WTC11 (cell line): ENCODE results near the gene PKP1. TPM values are rescaled to one million over a fixed set of nuclear protein-coding genes. Genes with fewer than 3 reads are reported as not detected.

Experiments
- ATAC-seq: fragments of 200-7000 bp; cut with Tn5 transposase; 2 replicates; pipeline ENCODE4 v1.10.0; 2021; ENCODE audit warnings: mild to moderate bottlenecking, moderate library complexity
- CTCF ChIA-PET: fragments of 300-600 bp; sonication (Branson Sonifier 250); formaldehyde crosslinking; loops from one replicate; lab custom pipeline; 2021; ENCODE audit warnings: antibody characterized with exemption; lab: Charles Lee
- POLR2A ChIA-PET: fragments of 350-600 bp; sonication (Branson Sonifier 250); formaldehyde crosslinking; loops from one replicate; lab custom pipeline; 2021; ENCODE audit warnings: antibody characterized with exemption; lab: Charles Lee
- DNase-seq: peaks from one replicate; pipeline ENCODE4 v3.0.0; 2021; ENCODE audit warnings: low spot score
- H3K27ac Mint-ChIP-seq: 2 replicates; pipeline ENCODE4 v1.8.0; 2021; ENCODE audit warnings: mixed read lengths
- H3K27me3 Mint-ChIP-seq: 2 replicates; pipeline ENCODE4 v1.8.0; 2021; ENCODE audit warnings: low read depth, mild to moderate bottlenecking, moderate library complexity, mixed read lengths
- H3K36me3 Mint-ChIP-seq: 2 replicates; pipeline ENCODE4 v1.8.0; 2021; ENCODE audit warnings: mixed read lengths
- H3K4me1 Mint-ChIP-seq: 2 replicates; pipeline ENCODE4 v1.8.0; 2022; ENCODE audit warnings: mixed read lengths
- H3K4me3 Mint-ChIP-seq: 2 replicates; pipeline ENCODE4 v1.8.0; 2021; ENCODE audit warnings: mild to moderate bottlenecking, moderate library complexity, mixed read lengths
- H3K9me3 Mint-ChIP-seq: 2 replicates; pipeline ENCODE4 v1.8.0; 2021; ENCODE audit warnings: mixed read lengths
- ATF1 ChIP-seq: sonication (generic); formaldehyde crosslinking; IDR thresholded peaks from 2 replicates; pipeline ENCODE4 v1.8.1; 2023; ENCODE audit warnings: mild to moderate bottlenecking, moderate library complexity, missing genetic modification reagents
- CBFB ChIP-seq: sonication (generic); formaldehyde crosslinking; IDR thresholded peaks from 2 replicates; pipeline ENCODE4 v1.8.1; 2022; ENCODE audit warnings: mild to moderate bottlenecking, low read depth, missing genetic modification reagents
- CREB1 ChIP-seq: sonication (generic); formaldehyde crosslinking; IDR thresholded peaks from 2 replicates; pipeline ENCODE4 v1.8.0; 2023; ENCODE audit warnings: mild to moderate bottlenecking, missing genetic modification reagents
- CREM ChIP-seq: sonication (generic); formaldehyde crosslinking; IDR thresholded peaks from 2 replicates; pipeline ENCODE4 v1.8.1; 2022; ENCODE audit warnings: mild to moderate bottlenecking, missing genetic modification reagents, moderate library complexity
- ESRRA ChIP-seq: sonication (generic); formaldehyde crosslinking; IDR thresholded peaks from 2 replicates; pipeline ENCODE4 v1.8.1; 2022; ENCODE audit warnings: mild to moderate bottlenecking, missing genetic modification reagents, borderline replicate concordance
- NFYB ChIP-seq: sonication (generic); formaldehyde crosslinking; conservative IDR thresholded peaks from 2 replicates; pipeline ENCODE4 v1.8.0; 2022; ENCODE audit warnings: low read depth, missing genetic modification reagents
- ZBTB21 ChIP-seq: sonication (generic); formaldehyde crosslinking; IDR thresholded peaks from 2 replicates; pipeline ENCODE4 v1.8.1; 2023; ENCODE audit warnings: mild to moderate bottlenecking, missing genetic modification reagents, borderline replicate concordance
- ZNF219 ChIP-seq: sonication (generic); formaldehyde crosslinking; IDR thresholded peaks from 2 replicates; pipeline ENCODE4 v1.8.0; 2023; ENCODE audit warnings: missing genetic modification reagents, mild to moderate bottlenecking, borderline replicate concordance
- ZNF396 ChIP-seq: fragments of 250-450 bp; sonication (Bioruptor Pico); IDR thresholded peaks from 2 replicates; pipeline ENCODE4 v1.8.0; 2021; ENCODE audit warnings: mild to moderate bottlenecking, moderate library complexity, borderline replicate concordance
- total RNA-seq: library from RNA; stranded (reverse); gene quantifications from 3 replicates; pipeline ENCODE4 v1.2.3, GENCODE V29; 2021
- TF ChIP-seq, protein P1 (sequence below): sonication (generic); formaldehyde crosslinking; IDR thresholded peaks from 2 replicates; pipeline ENCODE4 v1.8.1; 2023; ENCODE audit warnings: mild to moderate bottlenecking, missing genetic modification reagents, moderate library complexity
- TF ChIP-seq, protein P2 (sequence below): fragments of 250-450 bp; sonication (Bioruptor Pico); IDR thresholded peaks from 2 replicates; pipeline ENCODE4 v2.1.2; 2022; ENCODE audit warnings: mild to moderate bottlenecking, moderate library complexity
- TF ChIP-seq, protein P3 (sequence below): sonication (generic); formaldehyde crosslinking; IDR thresholded peaks from 2 replicates; pipeline ENCODE4 v1.8.1; 2023; ENCODE audit warnings: mild to moderate bottlenecking, moderate library complexity, missing genetic modification reagents
- TF ChIP-seq, protein P4 (sequence below): sonication (generic); formaldehyde crosslinking; IDR thresholded peaks from 2 replicates; pipeline ENCODE4 v1.8.1; 2023; ENCODE audit warnings: mild to moderate bottlenecking, missing genetic modification reagents
- TF ChIP-seq, protein P5 (sequence below): sonication (generic); formaldehyde crosslinking; IDR thresholded peaks from 2 replicates; pipeline ENCODE4 v1.8.0; 2023; ENCODE audit warnings: mild to moderate bottlenecking, missing genetic modification reagents
- TF ChIP-seq, protein P6 (sequence below): fragments of 250-450 bp; sonication (Bioruptor Pico); IDR thresholded peaks from 2 replicates; pipeline ENCODE4 v1.9.0; 2021; ENCODE audit warnings: mild to moderate bottlenecking
- TF ChIP-seq, protein P7 (sequence below): sonication (generic); formaldehyde crosslinking; IDR thresholded peaks from 2 replicates; pipeline ENCODE4 v1.8.1; 2022; ENCODE audit warnings: missing genetic modification reagents, borderline replicate concordance

The PKP1 gene
- total RNA-seq, 1 experiment from 2014 or later: 0.24 TPM

DNA sequence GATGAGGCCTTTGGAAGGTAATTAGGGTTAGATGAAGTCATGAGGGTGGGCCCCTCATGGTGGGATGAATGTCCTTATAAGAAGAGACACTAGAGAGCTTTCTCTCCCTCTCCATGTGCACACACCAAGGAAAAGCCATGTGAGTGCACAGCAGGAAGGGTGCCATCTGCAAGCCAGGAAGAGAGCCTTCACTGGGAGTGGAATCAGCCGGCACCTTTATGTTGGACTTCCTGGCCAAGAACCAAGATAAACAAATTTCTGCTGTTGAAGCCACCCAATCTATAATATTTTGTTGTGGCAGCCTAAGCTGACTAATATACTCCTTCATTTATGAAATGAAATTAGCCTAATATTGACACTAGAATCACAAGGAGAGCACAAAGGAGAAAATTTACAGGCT, 38.2 kb upstream of the PKP1 start:
- POLR2A ChIA-PET: no interaction called here
- TF ChIP-seq ATF1 (CRISPR knock-in tag) (no peak), ZNF396 (CRISPR knock-in tag) (no peak), NFYB (CRISPR knock-in tag) (no peak), ZNF219 (CRISPR knock-in tag) (no peak)
- TF ChIP-seq, protein P1, sequence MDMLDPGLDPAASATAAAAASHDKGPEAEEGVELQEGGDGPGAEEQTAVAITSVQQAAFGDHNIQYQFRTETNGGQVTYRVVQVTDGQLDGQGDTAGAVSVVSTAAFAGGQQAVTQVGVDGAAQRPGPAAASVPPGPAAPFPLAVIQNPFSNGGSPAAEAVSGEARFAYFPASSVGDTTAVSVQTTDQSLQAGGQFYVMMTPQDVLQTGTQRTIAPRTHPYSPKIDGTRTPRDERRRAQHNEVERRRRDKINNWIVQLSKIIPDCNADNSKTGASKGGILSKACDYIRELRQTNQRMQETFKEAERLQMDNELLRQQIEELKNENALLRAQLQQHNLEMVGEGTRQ (CRISPR knock-in tag): no peak
- TF ChIP-seq, protein P2, sequence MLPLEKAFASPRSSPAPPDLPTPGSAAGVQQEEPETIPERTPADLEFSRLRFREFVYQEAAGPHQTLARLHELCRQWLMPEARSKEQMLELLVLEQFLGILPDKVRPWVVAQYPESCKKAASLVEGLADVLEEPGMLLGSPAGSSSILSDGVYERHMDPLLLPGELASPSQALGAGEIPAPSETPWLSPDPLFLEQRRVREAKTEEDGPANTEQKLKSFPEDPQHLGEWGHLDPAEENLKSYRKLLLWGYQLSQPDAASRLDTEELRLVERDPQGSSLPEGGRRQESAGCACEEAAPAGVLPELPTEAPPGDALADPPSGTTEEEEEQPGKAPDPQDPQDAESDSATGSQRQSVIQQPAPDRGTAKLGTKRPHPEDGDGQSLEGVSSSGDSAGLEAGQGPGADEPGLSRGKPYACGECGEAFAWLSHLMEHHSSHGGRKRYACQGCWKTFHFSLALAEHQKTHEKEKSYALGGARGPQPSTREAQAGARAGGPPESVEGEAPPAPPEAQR: no peak
- TF ChIP-seq, protein P3, sequence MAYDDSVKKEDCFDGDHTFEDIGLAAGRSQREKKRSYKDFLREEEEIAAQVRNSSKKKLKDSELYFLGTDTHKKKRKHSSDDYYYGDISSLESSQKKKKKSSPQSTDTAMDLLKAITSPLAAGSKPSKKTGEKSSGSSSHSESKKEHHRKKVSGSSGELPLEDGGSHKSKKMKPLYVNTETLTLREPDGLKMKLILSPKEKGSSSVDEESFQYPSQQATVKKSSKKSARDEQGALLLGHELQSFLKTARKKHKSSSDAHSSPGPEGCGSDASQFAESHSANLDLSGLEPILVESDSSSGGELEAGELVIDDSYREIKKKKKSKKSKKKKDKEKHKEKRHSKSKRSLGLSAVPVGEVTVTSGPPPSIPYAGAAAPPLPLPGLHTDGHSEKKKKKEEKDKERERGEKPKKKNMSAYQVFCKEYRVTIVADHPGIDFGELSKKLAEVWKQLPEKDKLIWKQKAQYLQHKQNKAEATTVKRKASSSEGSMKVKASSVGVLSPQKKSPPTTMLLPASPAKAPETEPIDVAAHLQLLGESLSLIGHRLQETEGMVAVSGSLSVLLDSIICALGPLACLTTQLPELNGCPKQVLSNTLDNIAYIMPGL (CRISPR knock-in tag): no peak
- Mint-ChIP-seq H3K36me3 (peaks cover 9% of the 10 kb centered on the region), H3K27ac (no peak overlapping the region), H3K27me3 (peaks cover 11% of the 10 kb centered on the region), H3K4me3 (no peak overlapping the region), H3K4me1 (no peaks in the 10 kb centered on the region), H3K9me3 (peaks cover 11% of the 10 kb centered on the region)
- CTCF ChIA-PET: no interaction called here
- DNase-seq (no peak), ATAC-seq (no peak)

DNA sequence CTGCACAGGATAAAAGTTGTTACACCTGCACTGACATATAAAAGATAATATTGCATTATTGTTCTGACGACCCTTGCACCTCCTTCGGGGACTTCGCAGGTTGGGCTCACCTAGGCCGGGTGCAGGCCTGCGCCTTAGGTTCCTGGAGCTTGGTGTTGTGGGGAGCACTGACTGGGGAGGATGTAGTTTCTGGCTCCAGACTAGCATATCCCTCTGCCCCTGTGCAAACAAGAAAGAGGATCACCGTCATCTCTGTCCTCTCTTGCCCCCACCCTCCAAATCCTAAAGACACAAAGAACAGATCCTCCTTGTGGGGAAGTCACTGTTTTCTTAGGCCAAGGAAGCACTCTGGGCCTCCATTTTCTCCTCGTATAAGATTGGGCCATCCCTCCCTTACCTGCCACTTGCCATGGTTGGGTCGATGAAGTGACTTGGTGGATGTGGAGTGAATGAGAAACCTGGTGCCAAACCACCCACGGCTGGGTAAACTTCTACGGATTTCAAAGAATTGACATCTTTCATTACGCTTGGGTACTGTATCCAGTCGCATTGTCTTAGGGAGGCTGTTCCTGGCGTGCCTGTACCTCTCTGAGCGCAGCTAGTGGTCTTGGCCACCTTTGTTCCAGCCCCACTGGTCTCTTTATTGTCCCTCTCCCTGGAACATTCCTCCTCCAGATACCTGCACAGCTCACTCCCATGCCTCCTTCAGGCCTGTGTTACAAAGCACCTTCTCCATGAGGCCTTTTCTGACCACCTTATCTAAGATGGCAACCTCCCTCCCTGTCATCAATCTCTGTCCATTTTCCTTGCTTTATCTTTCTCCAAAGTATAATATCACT, 34.4 kb upstream of the PKP1 start:
- ChIA-PET POLR2A (no interaction called here), CTCF (interaction anchor here (2.6 kb wide), 1 partner anchor 100 kb away, joined by 7 read pairs; no protein-coding TSS in a partner anchor)
- TF ChIP-seq, protein P4, sequence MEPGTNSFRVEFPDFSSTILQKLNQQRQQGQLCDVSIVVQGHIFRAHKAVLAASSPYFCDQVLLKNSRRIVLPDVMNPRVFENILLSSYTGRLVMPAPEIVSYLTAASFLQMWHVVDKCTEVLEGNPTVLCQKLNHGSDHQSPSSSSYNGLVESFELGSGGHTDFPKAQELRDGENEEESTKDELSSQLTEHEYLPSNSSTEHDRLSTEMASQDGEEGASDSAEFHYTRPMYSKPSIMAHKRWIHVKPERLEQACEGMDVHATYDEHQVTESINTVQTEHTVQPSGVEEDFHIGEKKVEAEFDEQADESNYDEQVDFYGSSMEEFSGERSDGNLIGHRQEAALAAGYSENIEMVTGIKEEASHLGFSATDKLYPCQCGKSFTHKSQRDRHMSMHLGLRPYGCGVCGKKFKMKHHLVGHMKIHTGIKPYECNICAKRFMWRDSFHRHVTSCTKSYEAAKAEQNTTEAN (CRISPR knock-in tag): no peak
- TF ChIP-seq ESRRA (CRISPR knock-in tag): no peak
- Mint-ChIP-seq H3K36me3 (no peaks in the 10 kb centered on the region), H3K4me1 (no peaks in the 10 kb centered on the region), H3K9me3 (no peaks in the 10 kb centered on the region), H3K27me3 (peaks cover 4% of the 10 kb centered on the region; the same call in 1 of the 2 replicates), H3K4me3 (no peak overlapping the region), H3K27ac (no peak overlapping the region)
- DNase-seq (no peak), ATAC-seq (no peak)

DNA sequence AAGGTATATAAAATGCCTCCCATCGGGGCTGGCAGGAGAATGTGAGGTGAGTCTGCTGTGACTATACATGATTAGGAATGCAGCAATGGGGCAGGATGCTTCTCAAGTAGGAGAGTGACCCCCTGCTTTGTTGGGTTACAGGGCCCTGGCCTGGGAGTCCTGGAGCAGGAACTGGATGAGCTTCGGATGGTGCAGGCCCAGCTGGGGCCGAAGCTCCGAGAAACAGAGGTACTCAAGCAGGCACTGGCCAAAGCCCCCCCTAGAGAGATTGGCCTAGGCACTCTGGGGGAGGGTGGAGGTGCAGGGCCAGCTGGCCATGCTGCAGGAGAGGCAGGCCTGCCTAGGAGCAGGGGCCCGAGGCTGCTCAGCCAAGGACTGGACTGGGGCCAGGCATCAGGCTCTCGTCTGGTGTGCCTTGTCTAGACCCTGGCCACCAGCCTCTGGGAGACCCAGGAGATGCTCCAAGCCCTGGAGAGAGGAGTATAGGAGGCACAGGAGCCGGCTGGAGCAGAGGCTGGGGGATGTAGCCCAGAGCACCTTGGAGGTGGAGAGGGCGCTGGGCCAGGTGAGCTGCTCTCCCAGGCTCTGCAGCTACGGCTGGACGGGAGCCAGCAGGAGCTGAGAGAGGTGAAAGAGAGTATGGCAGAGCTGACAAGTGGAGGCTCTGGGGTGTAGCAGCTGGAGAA, 32.8 kb upstream of the PKP1 start:
- Mint-ChIP-seq H3K27me3 (peaks cover 4% of the 10 kb centered on the region), H3K27ac (no peak overlapping the region), H3K36me3 (no peaks in the 10 kb centered on the region), H3K4me1 (no peaks in the 10 kb centered on the region), H3K4me3 (no peak overlapping the region), H3K9me3 (no peaks in the 10 kb centered on the region)
- ATAC-seq: no peak
- CTCF ChIA-PET: interaction anchor here (1.0 to 2.6 kb wide), 4 partner anchors 25 to 104 kb away, joined by 3 to 7 read pairs (median 3); no protein-coding TSS in a partner anchor
- POLR2A ChIA-PET: no interaction called here
- no peak for DNase-seq
- TF ChIP-seq CREM (CRISPR knock-in tag): no peak
- TF ChIP-seq, protein P5, sequence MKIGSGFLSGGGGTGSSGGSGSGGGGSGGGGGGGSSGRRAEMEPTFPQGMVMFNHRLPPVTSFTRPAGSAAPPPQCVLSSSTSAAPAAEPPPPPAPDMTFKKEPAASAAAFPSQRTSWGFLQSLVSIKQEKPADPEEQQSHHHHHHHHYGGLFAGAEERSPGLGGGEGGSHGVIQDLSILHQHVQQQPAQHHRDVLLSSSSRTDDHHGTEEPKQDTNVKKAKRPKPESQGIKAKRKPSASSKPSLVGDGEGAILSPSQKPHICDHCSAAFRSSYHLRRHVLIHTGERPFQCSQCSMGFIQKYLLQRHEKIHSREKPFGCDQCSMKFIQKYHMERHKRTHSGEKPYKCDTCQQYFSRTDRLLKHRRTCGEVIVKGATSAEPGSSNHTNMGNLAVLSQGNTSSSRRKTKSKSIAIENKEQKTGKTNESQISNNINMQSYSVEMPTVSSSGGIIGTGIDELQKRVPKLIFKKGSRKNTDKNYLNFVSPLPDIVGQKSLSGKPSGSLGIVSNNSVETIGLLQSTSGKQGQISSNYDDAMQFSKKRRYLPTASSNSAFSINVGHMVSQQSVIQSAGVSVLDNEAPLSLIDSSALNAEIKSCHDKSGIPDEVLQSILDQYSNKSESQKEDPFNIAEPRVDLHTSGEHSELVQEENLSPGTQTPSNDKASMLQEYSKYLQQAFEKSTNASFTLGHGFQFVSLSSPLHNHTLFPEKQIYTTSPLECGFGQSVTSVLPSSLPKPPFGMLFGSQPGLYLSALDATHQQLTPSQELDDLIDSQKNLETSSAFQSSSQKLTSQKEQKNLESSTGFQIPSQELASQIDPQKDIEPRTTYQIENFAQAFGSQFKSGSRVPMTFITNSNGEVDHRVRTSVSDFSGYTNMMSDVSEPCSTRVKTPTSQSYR: no peak
- TF ChIP-seq, protein P6, sequence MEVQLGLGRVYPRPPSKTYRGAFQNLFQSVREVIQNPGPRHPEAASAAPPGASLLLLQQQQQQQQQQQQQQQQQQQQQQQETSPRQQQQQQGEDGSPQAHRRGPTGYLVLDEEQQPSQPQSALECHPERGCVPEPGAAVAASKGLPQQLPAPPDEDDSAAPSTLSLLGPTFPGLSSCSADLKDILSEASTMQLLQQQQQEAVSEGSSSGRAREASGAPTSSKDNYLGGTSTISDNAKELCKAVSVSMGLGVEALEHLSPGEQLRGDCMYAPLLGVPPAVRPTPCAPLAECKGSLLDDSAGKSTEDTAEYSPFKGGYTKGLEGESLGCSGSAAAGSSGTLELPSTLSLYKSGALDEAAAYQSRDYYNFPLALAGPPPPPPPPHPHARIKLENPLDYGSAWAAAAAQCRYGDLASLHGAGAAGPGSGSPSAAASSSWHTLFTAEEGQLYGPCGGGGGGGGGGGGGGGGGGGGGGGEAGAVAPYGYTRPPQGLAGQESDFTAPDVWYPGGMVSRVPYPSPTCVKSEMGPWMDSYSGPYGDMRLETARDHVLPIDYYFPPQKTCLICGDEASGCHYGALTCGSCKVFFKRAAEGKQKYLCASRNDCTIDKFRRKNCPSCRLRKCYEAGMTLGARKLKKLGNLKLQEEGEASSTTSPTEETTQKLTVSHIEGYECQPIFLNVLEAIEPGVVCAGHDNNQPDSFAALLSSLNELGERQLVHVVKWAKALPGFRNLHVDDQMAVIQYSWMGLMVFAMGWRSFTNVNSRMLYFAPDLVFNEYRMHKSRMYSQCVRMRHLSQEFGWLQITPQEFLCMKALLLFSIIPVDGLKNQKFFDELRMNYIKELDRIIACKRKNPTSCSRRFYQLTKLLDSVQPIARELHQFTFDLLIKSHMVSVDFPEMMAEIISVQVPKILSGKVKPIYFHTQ (CRISPR knock-in tag): no peak
- no peak for TF ChIP-seq ZBTB21 (CRISPR knock-in tag)
- TF ChIP-seq ESRRA (CRISPR knock-in tag): no peak
- TF ChIP-seq, protein P7, sequence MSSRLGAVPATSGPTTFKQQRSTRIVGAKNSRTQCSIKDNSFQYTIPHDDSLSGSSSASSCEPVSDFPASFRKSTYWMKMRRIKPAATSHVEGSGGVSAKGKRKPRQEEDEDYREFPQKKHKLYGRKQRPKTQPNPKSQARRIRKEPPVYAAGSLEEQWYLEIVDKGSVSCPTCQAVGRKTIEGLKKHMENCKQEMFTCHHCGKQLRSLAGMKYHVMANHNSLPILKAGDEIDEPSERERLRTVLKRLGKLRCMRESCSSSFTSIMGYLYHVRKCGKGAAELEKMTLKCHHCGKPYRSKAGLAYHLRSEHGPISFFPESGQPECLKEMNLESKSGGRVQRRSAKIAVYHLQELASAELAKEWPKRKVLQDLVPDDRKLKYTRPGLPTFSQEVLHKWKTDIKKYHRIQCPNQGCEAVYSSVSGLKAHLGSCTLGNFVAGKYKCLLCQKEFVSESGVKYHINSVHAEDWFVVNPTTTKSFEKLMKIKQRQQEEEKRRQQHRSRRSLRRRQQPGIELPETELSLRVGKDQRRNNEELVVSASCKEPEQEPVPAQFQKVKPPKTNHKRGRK (CRISPR knock-in tag): no peak
- TF ChIP-seq CBFB (CRISPR knock-in tag): no peak
- TF ChIP-seq CREB1 (CRISPR knock-in tag): no peak
